Epithelial cell of esophagus (primary cell): Measurements from ENCODE around the gene TPD52L1.
A peak's percentile ranks its signal among the peaks of the same experiment; 100 is the strongest.

Experiments
- DNase-seq: peaks from one replicate; pipeline ENCODE4 v3.0.0; 2010; ENCODE audit warnings: low read depth
- H3K4me3 ChIP-seq: 2 replicates; pipeline ENCODE4 v1.5.1; 2011; ENCODE audit warnings: mild to moderate bottlenecking, low read length, control low read depth
- CTCF ChIP-seq: IDR thresholded peaks from 2 replicates; pipeline ENCODE4 v1.5.1; 2011; ENCODE audit warnings: low read depth, mild to moderate bottlenecking, low read length, control low read depth, inconsistent platforms; ENCODE audit not compliant: insufficient read depth; ENCODE audit errors: missing control alignments

The TPD52L1 gene

GRCh38 chr6:125203395-125203794 lies 49.8 kb downstream of the TPD52L1 start:
- no peak for TF ChIP-seq CTCF
- no peak for DNase-seq
- H3K4me3 ChIP-seq, result no peak overlapping the region

GRCh38 chr6:125205931-125206330 lies 52.4 kb downstream of the TPD52L1 start:
- no peak for TF ChIP-seq CTCF
- no peak overlapping the region for H3K4me3 ChIP-seq
- DNase-seq, result no peak

GRCh38 chr6:125206389-125206788 lies 52.8 kb downstream of the TPD52L1 start:
- TF ChIP-seq CTCF, result no peak
- H3K4me3 ChIP-seq, result no peak overlapping the region
- no peak for DNase-seq

GRCh38 chr6:125207956-125208355 lies 54.4 kb downstream of the TPD52L1 start:
- TF ChIP-seq CTCF, result no peak
- peak; percentile 18 for DNase-seq
- H3K4me3 ChIP-seq, result no peak overlapping the region

GRCh38 chr6:125208625-125209249 lies 55.2 kb downstream of the TPD52L1 start:
- DNase-seq, result no peak
- no peak overlapping the region for H3K4me3 ChIP-seq
- no peak for TF ChIP-seq CTCF

GRCh38 chr6:125210667-125211066 lies 57.1 kb downstream of the TPD52L1 start:
- DNase-seq, result no peak

More at GRCh38 chr6:125210667-125211066, 57.1 kb downstream of the TPD52L1 start:
- no peak overlapping the region for H3K4me3 ChIP-seq
- TF ChIP-seq CTCF, result no peak
